Kidney glomerular epithelial cell (primary cell): Measurements from ENCODE around the gene SMCO3.

Experiments used
- DNase-seq: peaks from one replicate; lab custom pipeline; 2025; lab: John Stamatoyannopoulos, UW

The SMCO3 gene

GRCh38 chr12:14827043-14827442 lies 13.1 kb upstream of the SMCO3 start:
- DNase-seq, result no peak

GRCh38 chr12:14826491-14826890 lies 12.5 kb upstream of the SMCO3 start:
- no peak for DNase-seq

DNA sequence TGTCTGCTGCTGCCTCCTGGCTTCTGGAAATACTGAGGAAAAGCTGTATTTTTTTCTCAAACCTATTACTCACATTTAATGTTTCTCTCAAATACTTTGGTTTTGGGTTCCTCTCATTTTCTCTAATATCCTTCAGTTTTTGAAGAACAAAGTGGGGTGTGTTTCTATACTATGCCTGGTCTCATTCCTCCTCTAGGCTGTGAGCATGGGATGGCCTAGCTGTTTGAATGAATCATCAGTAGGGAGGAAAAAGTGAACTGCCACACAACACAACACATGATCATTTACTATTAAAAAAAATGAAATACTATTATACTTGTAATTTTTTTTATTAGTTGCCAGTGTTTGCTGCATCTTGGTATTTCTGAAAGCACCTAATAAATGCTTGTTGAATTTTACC lies 11.3 kb upstream of the SMCO3 start:
- DNase-seq, result no peak

DNA sequence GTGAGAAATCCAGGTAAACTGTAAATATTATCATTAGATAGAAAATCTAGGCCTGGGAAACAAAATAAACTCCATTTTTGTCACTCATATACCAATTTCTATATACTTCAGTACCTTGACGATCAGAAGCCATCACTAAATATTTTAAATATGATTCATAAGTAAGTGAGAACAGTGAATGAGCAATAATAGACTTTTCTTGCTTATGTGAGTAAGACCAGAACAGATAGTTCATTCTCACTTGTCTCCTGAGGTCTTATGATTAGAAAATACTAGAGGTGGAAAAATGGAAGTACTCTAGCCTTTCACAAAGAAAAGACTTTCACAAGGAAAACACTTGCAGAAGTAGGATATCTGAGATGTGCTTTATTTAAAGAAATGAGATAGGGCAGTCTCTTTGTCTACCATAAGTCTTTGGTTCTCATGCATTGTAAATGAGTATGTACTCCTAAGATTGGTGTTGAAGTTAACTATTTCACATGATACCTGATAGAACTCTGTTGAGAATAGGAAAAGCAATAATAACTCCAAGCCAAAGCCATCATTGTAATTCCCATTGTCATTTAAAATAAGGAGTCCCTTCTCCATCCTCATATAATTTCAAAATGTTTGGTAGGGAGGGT lies 10.1 kb upstream of the SMCO3 start:
- DNase-seq, result no peak

DNA sequence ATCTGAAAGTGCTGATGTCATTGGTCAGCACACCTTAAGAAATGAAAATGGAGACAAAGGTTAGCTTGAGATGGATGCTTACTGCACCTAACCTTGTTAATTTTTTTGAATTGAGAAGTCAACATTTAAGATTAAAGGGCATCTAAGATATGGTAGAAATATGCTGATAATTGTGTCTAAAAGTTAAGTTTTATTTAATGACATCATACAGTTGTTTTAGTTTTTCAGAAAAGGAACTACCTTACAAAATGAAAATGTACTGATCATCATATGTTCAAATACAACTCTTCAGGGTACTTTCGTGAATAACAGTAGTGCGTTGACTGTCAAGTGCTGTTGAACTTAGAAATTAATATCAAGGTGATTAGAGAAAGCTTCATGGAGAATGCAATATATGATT lies 2.5 kb downstream of the SMCO3 start:
- no peak for DNase-seq

GRCh38 chr12:14810953-14811483 lies 3.0 kb downstream of the SMCO3 start:
- DNase-seq, result peak; percentile 21

GRCh38 chr12:14810167-14810952 lies 3.6 kb downstream of the SMCO3 start:
- DNase-seq, result no peak

DNA sequence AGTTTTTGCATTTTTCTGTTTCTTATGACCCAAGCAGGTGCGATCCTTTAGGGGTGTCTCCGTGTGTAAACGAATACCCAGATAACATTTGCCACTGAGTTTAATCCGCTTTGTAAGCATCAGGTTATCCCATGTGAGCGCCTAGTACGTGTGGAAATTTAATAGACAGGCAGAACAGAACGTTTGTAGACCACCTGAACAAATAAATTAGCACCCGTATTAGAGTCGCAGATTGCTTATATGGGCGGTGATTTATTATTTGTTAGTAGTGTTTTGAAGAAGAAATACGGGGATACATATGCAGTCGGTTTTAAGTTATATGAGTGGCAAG lies 10.2 kb downstream of the SMCO3 start:
- DNase-seq, result peak; percentile 87

GRCh38 chr12:14803011-14803829 lies 10.8 kb downstream of the SMCO3 start, which contains the start of the genes C12orf60 and WBP11:
Gene C12orf60, plus strand, starts transcription at chr12:14803670. Its CDS starts 19,266 bp downstream, at chr12:14822936.
Gene WBP11, minus strand, starts transcription at chr12:14803478. Its CDS starts 2,095 bp downstream, at chr12:14801383.
- DNase-seq, result peak; percentile 100

DNA sequence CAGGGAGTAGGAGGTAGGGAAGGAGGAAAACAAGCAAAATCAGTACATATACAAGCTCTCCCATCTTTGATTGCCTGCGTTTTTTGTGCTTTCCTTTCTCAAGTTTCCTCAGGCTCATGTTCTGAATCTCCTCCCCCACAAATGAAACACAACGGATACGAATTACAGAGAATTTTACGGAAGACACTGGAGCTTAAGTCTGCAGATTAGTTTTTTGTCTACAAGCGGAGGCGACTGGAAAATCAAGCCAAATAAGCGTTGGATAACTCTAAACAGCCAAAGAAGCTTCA lies 11.3 kb downstream of the SMCO3 start:
- DNase-seq, result peak; percentile 36

DNA sequence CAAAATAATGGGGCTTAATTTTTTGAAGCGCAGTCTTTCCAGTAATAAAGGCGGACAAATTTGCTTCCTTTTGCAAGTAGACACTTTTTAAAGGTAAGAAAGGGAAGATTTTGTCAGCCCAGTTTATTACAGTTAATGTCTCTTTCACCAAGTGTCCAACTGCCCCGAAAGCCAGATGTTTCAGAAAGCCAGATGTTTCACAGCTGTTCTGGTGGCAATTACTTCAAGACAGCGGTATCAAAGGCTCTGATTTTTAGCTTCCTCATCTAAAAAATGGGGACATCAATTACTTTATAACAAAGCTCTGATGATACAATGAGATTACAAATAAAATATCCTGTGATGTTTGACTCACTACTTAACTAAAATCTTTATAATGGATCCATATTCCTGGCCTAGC lies 11.7 kb downstream of the SMCO3 start:
- DNase-seq, result no peak

GRCh38 chr12:14795028-14795448 lies 18.9 kb downstream of the SMCO3 start:
- no peak for DNase-seq

GRCh38 chr12:14785568-14785967 lies 28.4 kb downstream of the SMCO3 start:
- DNase-seq, result no peak

DNA sequence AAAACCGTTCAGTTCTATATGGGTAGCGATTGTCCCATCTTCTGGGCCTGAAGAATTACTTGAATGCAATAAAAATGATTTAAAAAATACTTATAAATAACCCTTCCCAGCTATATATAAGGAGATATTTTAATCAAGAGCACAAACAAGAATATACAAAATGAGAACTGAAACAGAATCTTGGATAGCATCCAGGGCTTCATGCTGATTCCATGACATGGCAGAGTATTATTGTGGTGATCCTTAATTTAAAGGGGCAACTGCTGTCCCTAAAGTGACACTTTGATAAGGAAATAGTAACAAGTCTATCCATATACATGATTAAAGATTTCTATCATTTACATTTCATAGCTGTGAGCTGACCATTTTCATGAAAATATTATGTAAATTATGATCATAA lies 29.5 kb downstream of the SMCO3 start:
- no peak for DNase-seq

DNA sequence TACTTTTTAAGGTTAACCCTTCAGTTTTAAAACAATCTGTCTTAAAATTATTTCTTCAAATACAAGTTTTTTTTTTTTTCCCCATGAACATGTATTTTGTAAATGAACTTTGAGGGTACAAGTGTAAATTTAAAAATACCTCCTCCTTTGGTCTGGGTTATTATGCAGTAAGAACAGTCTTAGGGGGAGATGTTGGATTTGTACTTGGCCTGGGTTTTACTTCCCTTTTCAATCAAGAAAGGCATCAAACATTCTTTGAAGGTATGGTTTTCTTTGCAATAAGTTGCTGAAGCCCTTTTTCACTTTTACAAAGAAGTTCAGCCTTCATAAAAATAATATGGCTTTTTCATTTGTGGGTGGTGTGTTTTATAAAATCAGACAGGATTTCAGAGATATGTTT lies 31.2 kb downstream of the SMCO3 start:
- no peak for DNase-seq

DNA sequence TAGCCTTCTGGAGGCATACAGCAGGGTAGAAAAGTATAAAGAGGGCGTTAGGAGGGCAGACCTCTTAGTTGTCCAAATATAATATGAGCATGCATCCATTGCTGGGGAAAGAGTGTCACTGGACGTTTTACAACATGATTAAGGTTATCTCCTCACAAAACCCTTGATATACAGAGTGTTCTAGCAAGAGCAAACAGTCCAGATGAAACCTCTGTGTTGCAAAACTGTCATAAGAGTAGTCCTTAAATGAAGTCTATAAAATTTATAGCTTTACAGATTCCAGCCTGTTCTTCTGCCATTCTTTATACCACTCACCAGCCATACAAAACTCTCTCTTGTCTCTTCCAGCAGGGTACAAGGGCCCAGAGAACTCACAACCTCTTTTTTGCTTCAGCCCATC lies 32.4 kb downstream of the SMCO3 start:
- DNase-seq, result no peak

DNA sequence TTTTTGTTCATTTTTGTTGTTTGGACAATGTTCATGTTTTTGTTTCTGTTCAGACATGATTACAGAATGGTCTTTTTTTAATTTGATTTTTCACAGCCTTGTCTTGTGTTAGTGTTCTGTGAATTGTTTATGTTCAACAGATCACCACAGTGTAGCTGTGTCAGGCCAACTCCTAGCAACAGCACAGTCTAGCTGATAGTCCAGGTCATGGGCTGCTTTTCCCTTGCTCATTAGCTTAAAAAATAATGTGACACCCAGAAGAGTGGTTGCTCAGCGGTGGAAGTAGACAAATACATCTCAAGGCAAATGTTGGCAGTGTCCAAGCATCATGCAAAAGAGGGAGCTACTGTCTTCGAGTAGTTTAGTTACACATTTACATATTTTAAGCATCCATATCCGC lies 33.1 kb downstream of the SMCO3 start:
- no peak for DNase-seq

GRCh38 chr12:14779834-14780233 lies 34.1 kb downstream of the SMCO3 start:
- DNase-seq, result no peak

GRCh38 chr12:14777271-14777670 lies 36.7 kb downstream of the SMCO3 start:
- no peak for DNase-seq

DNA sequence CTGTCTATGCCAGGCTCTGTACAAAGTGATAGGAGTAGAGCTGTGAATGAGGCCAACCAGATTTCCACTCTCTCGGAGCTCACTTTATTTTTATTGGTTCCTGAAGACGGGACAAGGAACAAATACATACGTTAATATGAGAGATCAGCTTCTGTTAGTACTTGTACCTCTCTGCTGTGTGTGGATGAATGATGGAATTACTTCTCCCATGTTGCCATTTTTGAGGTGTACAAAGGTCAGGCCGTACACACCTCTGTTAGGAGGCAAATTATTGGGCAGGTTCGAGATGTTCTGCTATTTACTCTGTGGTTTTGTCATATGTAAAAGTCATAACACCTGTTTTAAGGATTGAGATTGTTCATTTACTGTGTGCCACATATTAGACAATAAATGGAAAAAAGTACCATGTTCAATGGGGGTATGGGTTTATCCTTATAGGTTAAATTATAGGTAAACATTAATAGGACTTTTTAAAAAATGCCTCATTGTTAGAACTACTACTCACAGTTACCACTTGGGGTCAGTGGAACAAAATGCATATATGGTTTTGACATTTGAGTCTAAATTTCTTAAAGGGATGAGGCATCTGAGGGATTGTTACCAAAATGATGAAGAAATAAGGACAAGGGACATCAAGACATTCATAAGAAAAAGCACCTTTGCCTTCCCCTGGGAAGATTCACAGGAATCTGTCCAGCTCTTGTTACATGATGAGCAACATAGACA lies 37.6 kb downstream of the SMCO3 start:
- no peak for DNase-seq

DNA sequence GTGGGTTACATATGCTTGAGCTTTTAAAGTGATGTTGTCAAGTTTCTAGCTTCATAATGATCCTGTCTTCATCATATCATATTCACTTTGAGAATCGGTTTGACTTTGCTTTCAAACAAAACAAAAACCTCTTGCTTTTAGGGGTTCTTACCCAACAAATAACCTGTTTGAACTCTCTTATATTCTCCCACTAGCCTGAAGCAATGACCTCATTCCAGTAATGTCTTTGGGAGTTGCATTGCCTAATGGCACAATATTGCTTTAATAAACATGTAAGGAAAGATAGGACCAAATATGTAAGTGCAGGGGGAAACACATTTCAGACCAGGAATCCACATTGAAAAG lies 38.4 kb downstream of the SMCO3 start:
- DNase-seq, result no peak
